HFFc6 (cell line): ENCODE data around the gene RABGAP1L. TPM values are rescaled to one million over a fixed set of nuclear protein-coding genes. Genes with fewer than 3 reads are reported as not detected.

ENCODE experiments used
- DNase-seq: peaks from one replicate; pipeline ENCODE4 v3.0.0-alpha.2; 2018
- H3K27ac Mint-ChIP-seq: 2 replicates; pipeline ENCODE4 v1.8.0; 2020; ENCODE audit warnings: mild to moderate bottlenecking, mixed read lengths
- H3K27me3 Mint-ChIP-seq: 2 replicates; pipeline ENCODE4 v1.8.0; 2021; ENCODE audit warnings: mild to moderate bottlenecking, moderate library complexity, mixed read lengths; ENCODE audit not compliant: insufficient read depth
- H3K36me3 Mint-ChIP-seq: 2 replicates; pipeline ENCODE4 v1.8.0; 2021; ENCODE audit warnings: low read depth, mixed read lengths
- H3K4me1 Mint-ChIP-seq: 2 replicates; pipeline ENCODE4 v1.8.0; 2020; ENCODE audit warnings: low read depth, mixed read lengths
- H3K4me3 Mint-ChIP-seq: 2 replicates; pipeline ENCODE4 v1.8.0; 2020; ENCODE audit warnings: mild to moderate bottlenecking, moderate library complexity, mixed read lengths
- H3K9me3 Mint-ChIP-seq: 2 replicates; pipeline ENCODE4 v1.8.0; 2020; ENCODE audit warnings: mild to moderate bottlenecking, mixed read lengths
- total RNA-seq, 6 experiments: library from RNA; stranded (reverse); fragmentation: NEBNext Ultra II Directional; extraction: Animal tissue kit (Norgen Biotek cat#: 25700); gene quantifications; 2 replicates in 1 of 6; 3 replicates in 5 of 6; pipeline ENCODE4 v1.2.3, GENCODE V29; 2021
- TF ChIP-seq, protein P1 (sequence below): fragments of 200-600 bp; sonication (generic); IDR thresholded peaks from 2 replicates; pipeline ENCODE4 v1.5.0; 2021; ENCODE audit warnings: antibody characterized with exemption, mild to moderate bottlenecking

RABGAP1L gene
- total RNA-seq, 6 experiments from 2014 or later = 14.5 to 16.9 (median 16.0) TPM

DNA sequence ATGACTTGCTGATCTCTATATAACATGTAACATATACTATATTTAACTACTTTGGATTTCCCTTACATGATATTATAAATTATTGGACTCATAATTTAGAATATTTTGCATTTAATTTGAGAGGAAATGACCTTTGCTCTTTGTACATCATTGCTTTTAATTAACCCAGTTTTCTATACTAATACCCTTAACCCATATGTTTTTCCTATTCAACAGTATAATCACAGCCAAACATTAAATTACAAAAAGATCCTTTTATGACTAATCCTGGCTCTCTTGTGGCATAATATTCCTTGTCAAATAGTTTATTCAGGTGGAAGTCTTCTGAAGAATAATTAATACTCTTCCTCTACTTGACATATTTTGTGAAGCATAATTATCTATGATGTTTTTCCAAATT lies 232.4 kb downstream of the RABGAP1L start:
- no peak for DNase-seq
- Mint-ChIP-seq H3K4me1 (no peaks in the 10 kb centered on the region), H3K27ac (no peak overlapping the region), H3K4me3 (no peak overlapping the region), H3K36me3 (peaks cover 6% of the 10 kb centered on the region), H3K27me3 (no peaks in the 10 kb centered on the region), H3K9me3 (no peaks in the 10 kb centered on the region)
- TF ChIP-seq, protein P1, sequence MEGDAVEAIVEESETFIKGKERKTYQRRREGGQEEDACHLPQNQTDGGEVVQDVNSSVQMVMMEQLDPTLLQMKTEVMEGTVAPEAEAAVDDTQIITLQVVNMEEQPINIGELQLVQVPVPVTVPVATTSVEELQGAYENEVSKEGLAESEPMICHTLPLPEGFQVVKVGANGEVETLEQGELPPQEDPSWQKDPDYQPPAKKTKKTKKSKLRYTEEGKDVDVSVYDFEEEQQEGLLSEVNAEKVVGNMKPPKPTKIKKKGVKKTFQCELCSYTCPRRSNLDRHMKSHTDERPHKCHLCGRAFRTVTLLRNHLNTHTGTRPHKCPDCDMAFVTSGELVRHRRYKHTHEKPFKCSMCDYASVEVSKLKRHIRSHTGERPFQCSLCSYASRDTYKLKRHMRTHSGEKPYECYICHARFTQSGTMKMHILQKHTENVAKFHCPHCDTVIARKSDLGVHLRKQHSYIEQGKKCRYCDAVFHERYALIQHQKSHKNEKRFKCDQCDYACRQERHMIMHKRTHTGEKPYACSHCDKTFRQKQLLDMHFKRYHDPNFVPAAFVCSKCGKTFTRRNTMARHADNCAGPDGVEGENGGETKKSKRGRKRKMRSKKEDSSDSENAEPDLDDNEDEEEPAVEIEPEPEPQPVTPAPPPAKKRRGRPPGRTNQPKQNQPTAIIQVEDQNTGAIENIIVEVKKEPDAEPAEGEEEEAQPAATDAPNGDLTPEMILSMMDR = no peak

DNA sequence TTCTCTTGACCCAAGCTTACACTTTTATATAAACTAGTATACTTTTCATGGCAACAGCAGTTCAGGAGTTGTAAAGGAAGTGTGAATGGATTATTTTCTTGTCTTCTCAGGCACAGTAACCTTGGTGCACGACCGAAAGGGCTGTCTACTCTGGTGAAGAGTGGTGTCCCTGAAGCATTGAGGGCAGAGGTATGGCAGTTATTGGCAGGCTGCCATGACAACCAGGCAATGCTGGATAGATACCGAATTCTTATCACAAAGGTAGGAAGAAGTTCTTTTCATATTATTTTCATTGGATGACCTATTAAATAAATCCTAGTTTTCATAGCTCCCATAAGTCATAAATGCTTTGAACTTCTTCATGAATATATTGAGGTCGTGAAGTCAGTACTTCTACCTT lies 234.6 kb downstream of the RABGAP1L start:
- TF ChIP-seq, protein P1 = no peak
- H3K9me3 Mint-ChIP-seq = no peaks in the 10 kb centered on the region
- H3K36me3 Mint-ChIP-seq = peaks cover 6% of the 10 kb centered on the region
- DNase-seq = no peak
- no peaks in the 10 kb centered on the region; the same call in 1 of the 2 replicates for H3K27me3 Mint-ChIP-seq
- H3K4me3 Mint-ChIP-seq = no peak overlapping the region
- H3K27ac Mint-ChIP-seq = no peak overlapping the region
- H3K4me1 Mint-ChIP-seq = peaks cover 19% of the 10 kb centered on the region

DNA sequence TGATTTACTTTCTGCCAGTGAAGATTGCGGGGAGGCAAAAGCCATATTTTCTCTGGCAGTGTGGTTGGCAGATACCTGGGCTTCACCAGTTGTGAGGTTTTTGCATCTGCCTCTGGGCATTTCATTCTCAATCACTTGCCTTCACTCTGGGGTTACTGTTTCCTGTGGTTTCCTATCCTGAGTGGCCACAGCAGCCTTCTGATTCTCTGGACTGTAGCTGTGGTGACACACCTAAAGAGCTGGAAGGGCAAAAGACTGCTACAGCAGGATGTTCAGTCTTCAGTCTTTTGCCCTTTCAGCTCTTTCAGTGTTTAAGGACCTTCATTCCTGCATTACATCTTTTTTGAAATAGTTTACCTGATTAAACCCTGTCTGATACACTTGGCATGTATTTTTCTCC lies 237.9 kb downstream of the RABGAP1L start:
- TF ChIP-seq, protein P1 = no peak
- Mint-ChIP-seq H3K9me3 (no peaks in the 10 kb centered on the region), H3K4me1 (peaks cover 19% of the 10 kb centered on the region), H3K36me3 (peaks cover 6% of the 10 kb centered on the region), H3K27ac (no peak overlapping the region), H3K27me3 (no peaks in the 10 kb centered on the region; the same call in 1 of the 2 replicates), H3K4me3 (no peak overlapping the region)
- no peak for DNase-seq

DNA sequence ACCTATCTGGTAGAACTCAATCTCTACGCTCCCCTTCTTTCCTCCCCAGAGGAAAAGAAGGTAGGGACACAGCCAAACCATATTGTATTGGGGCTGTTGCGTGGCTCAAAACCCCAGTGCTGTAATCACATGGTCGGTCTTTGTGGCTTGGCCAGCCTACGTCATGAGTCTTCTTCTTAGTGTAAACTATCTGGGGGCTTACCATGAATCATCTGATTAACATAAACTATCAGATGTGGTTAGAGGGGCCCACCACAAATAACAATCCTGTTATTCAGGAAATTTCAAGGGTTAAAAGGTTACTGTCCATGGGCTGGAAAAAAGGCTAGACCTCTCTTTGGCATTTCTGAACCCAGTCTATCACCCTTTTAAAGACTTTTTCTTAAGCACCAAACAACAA lies 238.9 kb downstream of the RABGAP1L start:
- H3K27me3 Mint-ChIP-seq = no peaks in the 10 kb centered on the region; the same call in 1 of the 2 replicates
- H3K36me3 Mint-ChIP-seq = peaks cover 6% of the 10 kb centered on the region
- no peak for DNase-seq
- TF ChIP-seq, protein P1 = no peak
- no peak overlapping the region for H3K4me3 Mint-ChIP-seq
- H3K4me1 Mint-ChIP-seq = peaks cover 19% of the 10 kb centered on the region
- no peak overlapping the region for H3K27ac Mint-ChIP-seq
- no peaks in the 10 kb centered on the region for H3K9me3 Mint-ChIP-seq

DNA sequence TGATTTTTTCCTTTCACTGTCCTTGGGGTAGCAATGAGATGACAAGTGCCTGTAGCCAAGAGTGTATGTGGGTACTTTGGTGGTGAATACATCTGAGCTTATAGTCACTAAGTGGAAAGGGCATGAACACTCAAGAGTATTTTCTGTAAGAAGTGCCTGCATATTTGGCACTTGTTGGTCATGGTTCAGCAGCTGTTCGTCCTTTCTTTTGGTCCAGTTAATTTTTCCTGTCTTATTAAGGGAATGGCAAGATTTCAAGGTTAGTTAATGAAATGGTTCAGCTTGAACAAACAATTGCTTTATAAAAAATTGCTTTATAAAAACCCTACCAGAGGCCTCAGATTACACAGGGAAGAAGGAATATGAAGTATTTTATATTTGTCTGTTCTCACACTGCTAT lies 239.9 kb downstream of the RABGAP1L start:
- Mint-ChIP-seq H3K4me3 (no peak overlapping the region), H3K27me3 (no peaks in the 10 kb centered on the region; the same call in 1 of the 2 replicates), H3K4me1 (peaks cover 19% of the 10 kb centered on the region), H3K27ac (no peak overlapping the region), H3K36me3 (no peaks in the 10 kb centered on the region), H3K9me3 (no peaks in the 10 kb centered on the region)
- TF ChIP-seq, protein P1 = no peak
- DNase-seq = no peak

DNA sequence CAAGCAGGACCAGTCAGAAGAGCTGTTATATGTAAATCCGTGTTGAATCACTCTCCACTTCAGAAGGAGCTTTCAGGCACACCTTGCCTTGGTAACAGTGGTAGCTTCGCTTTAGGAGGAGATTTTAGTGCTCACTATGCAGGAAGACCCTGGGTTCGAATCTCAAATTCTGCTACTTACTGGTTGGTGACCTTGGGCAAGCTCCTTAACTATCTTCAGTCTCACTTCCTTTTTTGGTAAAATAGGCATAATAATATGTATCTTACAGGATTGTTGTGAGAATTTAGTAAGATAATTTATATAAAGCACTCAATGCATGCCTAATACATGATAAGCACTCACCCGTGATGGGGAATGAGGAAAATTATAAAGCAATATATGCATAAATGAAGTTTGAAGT lies 241.8 kb downstream of the RABGAP1L start:
- H3K4me3 Mint-ChIP-seq = no peak overlapping the region
- H3K36me3 Mint-ChIP-seq = no peaks in the 10 kb centered on the region
- H3K4me1 Mint-ChIP-seq = peaks cover 19% of the 10 kb centered on the region
- no peak overlapping the region for H3K27ac Mint-ChIP-seq
- H3K27me3 Mint-ChIP-seq = no peaks in the 10 kb centered on the region; the same call in 1 of the 2 replicates
- TF ChIP-seq, protein P1 = no peak
- no peaks in the 10 kb centered on the region for H3K9me3 Mint-ChIP-seq
- no peak for DNase-seq
